Occipital lobe (tissue), 2 donors: ENCODE measurements around the gene KCNK7. TPM values are rescaled to one million over a fixed set of nuclear protein-coding genes. Genes with fewer than 3 reads are reported as not detected.

Experiments used
- DNase-seq: peaks from one replicate; lab custom pipeline; 2025; lab: John Stamatoyannopoulos, UW
- total RNA-seq: library from RNA; depleted of rRNA; stranded (reverse); fragments of >200 nt; gene quantifications from one replicate; pipeline ENCODE4 v1.2.3, GENCODE V29; 2014

The KCNK7 gene
- total RNA-seq, 1 donor from 2014 or later = 0.31 TPM

GRCh38 chr11:65558930-65559509 is 36.6 kb downstream of the KCNK7 start:
- DNase-seq = no peak

DNA sequence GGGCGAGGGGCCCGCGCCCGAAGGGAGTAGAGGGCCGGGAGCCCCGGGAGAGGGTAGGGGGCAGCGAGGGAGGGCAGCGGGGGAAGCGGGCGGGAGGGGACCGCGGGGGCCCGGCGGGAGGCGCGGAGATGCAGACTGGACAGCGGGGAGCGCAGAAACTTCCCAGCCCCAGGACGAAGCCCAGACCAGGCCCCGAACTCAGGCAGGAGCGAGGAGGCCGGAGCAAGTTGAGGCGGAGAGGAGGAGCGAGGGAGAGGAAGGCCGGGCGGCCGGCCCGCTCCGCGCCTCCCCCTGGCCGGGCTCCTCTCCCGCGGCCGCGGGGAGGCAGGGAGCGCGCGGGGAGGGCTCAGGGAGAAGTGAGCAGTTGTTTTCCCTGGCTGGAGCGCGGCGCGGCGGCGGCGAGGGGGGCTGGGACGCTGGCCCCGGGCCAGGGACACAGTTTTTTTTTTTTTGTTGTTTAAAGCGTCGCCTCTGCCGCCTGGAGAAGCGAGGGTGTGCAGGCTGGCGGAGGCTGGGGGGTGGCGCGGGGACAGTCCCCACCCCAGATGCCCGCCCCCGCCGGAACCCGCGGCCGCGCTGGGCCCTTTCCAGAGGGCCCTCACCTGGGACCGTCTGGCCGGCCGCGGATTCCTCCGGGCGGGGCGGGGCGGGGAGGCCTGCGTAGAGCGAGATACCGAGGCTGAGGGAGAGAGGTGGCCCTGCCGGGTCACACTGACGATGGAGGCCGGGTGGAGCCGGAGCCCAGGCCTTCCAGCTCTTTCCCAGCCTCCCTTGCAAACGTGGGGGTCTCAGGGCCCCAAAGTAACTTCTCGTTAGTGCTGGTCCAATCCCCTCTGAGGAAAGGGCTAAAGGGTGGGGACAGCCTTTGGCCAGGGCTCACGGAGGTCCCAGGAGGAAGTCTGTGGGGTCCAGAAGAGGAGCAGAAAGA is 37.3 kb downstream of the KCNK7 start, which contains the start of gene LTBP3:
Gene LTBP3 (minus strand): TSS at position 358 of the 928 bp plus-strand sequence. CDS start 400 bp downstream, outside the sequence.
- peak; percentile 75 for DNase-seq

- no peak for DNase-seq
Measured at GRCh38 chr11:65557280-65558001, 38.2 kb downstream of the KCNK7 start.

DNA sequence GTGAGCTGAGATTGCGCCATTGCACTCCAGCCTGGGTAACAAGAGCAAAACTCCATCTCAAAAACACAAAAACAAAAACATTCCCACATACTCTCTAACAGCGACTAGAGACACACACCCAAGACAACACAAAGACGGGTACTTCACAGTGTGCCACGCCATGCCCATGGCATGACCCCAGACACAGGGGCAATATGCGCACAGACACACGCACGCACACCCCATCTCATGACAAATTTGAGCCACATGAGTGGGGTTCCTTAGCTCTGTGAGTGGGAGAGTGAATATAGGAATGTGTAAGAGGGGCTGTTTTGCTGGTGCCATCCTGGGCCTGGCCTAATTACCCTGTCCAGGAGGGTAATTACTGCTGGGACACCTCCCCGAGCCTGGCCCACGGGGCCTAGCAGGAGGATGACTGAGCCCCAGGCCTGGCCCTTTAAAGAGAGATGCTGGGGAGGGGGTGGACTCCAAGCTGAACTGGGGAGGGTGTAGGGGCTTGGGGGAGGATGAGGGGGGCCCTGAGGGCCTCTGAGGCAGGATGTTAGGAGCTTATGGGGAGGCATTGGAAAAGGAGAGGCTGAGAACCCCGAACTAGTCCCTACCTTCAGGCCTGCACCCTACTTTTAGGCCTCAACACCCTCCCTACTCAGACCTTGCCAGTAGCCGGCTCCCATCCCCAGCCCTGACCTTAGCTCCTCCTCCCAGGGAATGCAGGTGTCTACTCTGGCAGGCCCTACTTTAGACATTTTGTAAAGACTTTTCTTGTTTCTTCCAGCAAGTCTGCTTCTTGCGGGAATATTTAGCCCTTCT is 38.9 kb downstream of the KCNK7 start:
- DNase-seq = no peak

- DNase-seq = no peak
Measured at GRCh38 chr11:65555693-65556231, 39.8 kb downstream of the KCNK7 start.

GRCh38 chr11:65554842-65555430 is 40.7 kb downstream of the KCNK7 start:
- no peak for DNase-seq

GRCh38 chr11:65554057-65554818 is 41.4 kb downstream of the KCNK7 start:
- no peak for DNase-seq

GRCh38 chr11:65553301-65554001 is 42.1 kb downstream of the KCNK7 start:
- DNase-seq = no peak

DNA sequence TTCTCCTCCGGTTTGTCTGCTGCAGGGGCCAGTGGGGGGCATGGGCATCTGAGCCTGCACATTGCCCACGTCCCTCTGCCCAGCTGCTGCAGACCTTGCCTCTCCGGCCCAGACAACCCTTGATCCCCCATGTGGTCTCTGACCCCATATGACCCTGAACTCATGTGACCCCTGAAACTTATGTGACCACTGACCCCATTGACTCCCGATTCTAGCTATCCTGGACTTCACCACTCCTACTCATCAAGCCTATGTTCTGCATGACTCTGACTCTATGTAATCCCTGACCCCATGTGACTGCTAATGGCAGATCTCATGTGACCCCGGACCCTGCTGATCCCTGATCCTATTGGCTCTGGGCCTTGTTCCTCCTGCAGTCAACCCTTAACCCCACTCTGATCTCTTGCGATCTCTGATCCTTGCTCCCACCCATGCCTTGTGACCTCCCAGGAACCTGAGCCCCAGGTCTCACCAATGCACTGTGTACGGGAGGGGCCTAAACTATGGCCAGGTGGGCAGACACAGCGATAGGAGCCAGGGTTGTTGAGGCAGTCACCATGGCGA is 43.1 kb downstream of the KCNK7 start:
- no peak for DNase-seq

- DNase-seq = no peak
Measured at GRCh38 chr11:65551572-65552387, 43.8 kb downstream of the KCNK7 start.

DNA sequence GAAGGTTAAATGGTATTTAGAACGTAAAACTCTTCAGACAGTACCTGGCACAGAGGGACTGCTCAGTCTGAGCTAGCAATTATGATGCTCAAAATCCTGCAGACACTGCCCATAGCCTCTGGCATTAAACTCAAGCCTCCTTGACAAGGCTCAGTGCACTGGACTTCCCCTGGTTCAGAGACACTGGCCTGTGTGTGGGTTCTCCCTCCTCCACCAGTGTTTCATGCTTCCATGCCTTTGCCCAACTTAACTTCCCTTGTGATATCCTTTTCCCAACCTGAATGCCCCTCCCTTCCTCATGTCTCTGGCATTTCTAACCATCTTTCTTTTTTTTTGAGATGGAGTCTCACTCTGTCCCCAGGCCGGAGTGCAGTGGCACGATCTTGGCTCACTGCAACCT is 46.5 kb downstream of the KCNK7 start:
- no peak for DNase-seq

- no peak for DNase-seq
Measured at GRCh38 chr11:65548395-65548794, 47.2 kb downstream of the KCNK7 start.

GRCh38 chr11:65547446-65548125 is 48.0 kb downstream of the KCNK7 start:
- DNase-seq = no peak

GRCh38 chr11:65546217-65546958 is 49.2 kb downstream of the KCNK7 start:
- DNase-seq = no peak

- no peak for DNase-seq
Measured at GRCh38 chr11:65545853-65546216, 49.8 kb downstream of the KCNK7 start.
